GM11168 (cell line): ENCODE data around the gene SOX5.
"Not testable (repeated sequence)": the region's sequence is repeated elsewhere in the genome, so short reads cannot be mapped to it uniquely, and the experiment has no call there.

ENCODE experiments used
- in situ Hi-C: fragments of 300-500 bp; cut with MboI; formaldehyde crosslinking; loops from one replicate; pipeline ENCODE4 v1.12.0; 2022; ENCODE audit warnings: low sequenced_read_pairs; ENCODE audit not compliant: unreplicated experiment

Gene SOX5

GRCh38 chr12:23767834-23768233 lies 181.6 kb downstream of the SOX5 start:
- in situ Hi-C loops, result no loop called here

GRCh38 chr12:23763724-23764123 lies 185.7 kb downstream of the SOX5 start:
- in situ Hi-C loops, result no loop called here

GRCh38 chr12:23760495-23760894 lies 189.0 kb downstream of the SOX5 start:
- in situ Hi-C loops, result no loop called here

- in situ Hi-C loops, result no loop called here
Measured at GRCh38 chr12:23758608-23759007, 190.9 kb downstream of the SOX5 start.

- in situ Hi-C loops, result no loop called here
Measured at GRCh38 chr12:23757541-23757962, 191.9 kb downstream of the SOX5 start.

GRCh38 chr12:23756416-23756815 lies 193.1 kb downstream of the SOX5 start:
- in situ Hi-C loops, result no loop called here

- in situ Hi-C loops, result no loop called here
Measured at GRCh38 chr12:23753628-23754365, 195.7 kb downstream of the SOX5 start.

DNA sequence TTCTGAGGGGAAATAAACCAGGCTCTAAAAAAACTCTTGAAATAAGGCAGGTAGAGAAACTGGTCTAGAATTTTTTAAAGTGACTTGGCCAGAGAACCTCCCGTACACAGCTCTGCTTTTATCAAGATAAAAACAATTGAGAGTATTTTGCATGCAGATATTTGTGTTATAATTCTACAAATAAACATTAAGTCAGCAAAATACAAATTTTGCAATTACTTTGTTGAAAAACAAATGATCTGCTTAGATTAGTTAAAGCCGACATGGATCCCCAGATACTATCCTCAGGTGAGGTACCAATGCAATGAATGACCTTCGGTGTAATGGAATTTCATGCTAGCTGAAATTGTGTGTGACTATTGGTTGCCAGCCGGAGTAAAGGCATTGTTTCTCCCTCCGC lies 197.2 kb downstream of the SOX5 start:
- in situ Hi-C loops, result no loop called here

DNA sequence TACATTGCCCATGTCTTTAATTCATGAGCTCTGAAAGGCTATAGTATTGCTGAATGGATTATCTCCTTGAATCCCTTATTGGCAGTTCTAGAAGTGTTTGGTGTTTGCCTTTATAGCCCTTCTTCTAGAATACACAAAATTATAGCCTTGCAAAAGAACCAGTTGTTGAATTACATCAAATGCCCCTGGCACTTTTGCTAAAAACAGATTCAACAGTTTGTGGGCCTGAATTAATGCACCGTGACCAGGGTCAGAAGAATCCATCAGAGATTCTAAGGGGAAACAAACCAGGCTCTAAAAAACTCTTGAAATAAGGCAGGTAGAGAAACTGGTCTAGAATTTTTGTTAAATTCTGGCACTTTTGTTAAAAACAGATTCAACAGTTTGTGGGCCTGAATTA lies 197.8 kb downstream of the SOX5 start:
- in situ Hi-C loops, result no loop called here

DNA sequence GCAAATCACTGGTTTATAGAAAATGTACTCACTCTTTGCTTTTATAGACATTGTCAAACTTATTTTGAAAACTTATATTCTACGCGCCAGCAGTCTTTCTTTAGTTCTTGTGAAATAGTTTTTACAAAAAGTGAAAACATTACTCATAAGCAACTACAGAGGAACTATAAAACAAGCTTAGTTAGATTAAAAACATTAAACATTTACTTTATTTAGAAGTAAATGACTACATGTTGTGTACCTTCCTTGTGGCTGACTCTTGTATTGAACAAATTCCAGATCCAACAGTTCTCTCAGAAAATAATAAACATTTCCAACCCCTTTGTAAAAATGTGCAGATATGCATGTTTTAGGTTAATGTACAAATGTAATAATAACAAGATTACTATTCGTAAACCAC lies 198.5 kb downstream of the SOX5 start:
- in situ Hi-C loops, result no loop called here

GRCh38 chr12:23744696-23745095 lies 204.8 kb downstream of the SOX5 start:
- in situ Hi-C loops, result no loop called here

DNA sequence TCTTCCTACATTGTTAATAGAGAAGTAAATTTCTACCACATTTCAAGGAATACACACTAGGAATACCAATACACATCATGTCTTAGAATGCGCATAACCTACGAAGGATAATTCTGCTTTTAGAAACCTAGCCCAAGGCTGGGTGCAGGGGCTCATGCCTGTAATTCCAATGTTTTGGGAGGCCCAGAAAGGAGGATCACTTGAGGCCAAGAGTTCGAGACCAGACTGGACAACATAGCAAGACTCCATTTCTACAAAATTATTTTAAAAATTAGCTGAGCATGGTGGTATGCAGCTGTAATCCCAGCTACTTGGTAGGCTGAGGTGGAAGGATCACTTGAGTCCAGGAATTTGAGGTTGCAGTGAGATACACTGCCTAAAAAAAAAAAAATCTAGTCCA lies 206.9 kb downstream of the SOX5 start:
- in situ Hi-C loops, result no loop called here

DNA sequence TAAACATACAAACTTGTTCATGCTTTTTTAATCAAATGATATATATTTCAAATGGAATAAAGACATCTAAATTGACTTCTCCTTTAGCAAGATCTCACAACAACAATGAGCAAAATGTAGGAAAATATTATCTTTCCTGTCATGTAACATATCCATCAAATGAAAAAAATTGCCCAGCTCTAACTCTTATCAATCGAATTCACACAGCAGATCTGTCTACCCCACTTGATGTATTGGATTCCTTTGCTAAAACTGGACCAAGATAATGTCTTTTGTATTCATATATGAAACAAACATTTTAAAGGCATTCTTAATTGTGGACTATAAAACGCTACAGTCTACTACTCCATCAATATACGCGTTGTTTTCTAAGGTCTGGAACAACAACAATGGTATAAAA lies 218.0 kb downstream of the SOX5 start:
- in situ Hi-C loops, result no loop called here

- in situ Hi-C loops, result no loop called here
Measured at GRCh38 chr12:23731035-23731434, 218.4 kb downstream of the SOX5 start.

DNA sequence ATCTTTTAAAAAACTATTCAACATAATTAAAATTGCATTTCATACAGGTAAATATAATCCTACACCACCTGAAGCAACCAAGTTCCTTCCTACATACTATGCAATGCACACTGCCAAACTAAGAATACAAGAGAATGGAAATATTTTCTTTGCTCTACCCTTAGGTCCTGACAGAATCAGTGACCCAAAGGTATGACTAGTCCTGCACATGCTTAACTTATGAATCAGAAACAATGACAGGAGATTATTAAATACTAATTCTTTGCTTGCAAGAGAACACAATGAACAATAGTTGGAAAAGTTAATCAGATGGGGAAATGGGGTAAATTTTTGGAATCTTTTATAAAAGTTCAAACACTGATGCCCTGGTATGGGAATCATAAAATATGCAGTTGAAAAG lies 220.1 kb downstream of the SOX5 start:
- in situ Hi-C loops, result no loop called here

- in situ Hi-C loops, result no loop called here
Measured at GRCh38 chr12:23726646-23727045, 222.8 kb downstream of the SOX5 start.

DNA sequence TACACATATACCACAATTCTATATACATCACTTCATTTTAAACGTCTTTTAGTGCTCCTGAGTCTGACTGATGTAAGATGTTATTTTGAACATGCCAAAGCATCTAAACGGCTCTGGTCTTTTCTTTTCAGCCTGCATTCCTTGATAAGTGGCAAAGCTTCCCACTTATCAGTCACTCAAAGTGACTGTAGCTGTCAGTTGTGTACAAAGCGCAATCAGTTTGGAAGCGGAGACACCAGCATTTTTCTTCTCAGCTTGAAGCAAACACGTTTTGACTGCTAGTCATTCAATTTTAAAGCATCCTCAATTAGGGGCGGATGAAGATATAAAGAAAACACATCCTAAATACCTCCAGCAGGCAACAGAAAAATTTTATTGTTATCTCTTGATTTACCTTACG lies 226.8 kb downstream of the SOX5 start:
- in situ Hi-C loops, result no loop called here

DNA sequence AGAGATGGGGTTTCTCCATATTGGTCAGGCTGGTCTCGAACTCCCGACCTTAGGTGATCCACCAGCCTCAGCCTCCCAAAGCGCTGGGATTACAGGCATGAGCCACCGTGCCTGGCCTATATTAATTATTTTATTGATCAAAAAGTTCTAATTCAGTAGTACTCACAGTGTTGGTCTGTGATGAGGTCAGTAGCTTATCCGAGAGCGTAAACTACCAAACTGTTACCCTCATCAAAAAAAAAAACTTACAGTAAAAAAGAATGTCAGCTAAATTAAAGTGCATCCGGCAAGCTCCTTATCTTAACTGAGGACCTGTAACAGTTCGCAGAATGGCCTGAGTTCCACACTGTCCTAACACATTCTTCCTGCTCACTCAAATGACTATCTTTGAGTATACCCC lies 228.2 kb downstream of the SOX5 start:
- in situ Hi-C loops, result no loop called here

DNA sequence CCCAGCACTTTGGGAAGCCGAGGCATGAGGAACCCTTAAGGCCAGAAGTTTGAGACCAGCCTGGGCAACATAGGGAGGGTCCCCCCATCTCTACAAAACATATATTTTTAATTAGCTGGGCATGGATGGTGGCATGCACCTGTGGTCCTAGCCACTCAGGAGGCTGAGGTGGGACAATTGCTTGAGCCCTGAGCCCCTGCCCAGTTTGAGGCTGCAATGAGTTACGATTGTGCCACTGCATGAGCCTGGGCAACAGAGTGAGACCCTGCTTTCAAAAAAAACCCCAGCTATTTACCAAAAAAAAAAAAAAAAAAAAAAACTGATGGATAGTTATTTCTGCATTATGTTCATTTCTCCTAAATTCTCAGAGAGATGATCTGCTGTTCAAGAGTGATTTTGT lies 230.0 kb downstream of the SOX5 start:
- in situ Hi-C loops, result no loop called here

GRCh38 chr12:23710361-23710760 lies 239.1 kb downstream of the SOX5 start:
- in situ Hi-C loops, result not testable (repeated sequence)

DNA sequence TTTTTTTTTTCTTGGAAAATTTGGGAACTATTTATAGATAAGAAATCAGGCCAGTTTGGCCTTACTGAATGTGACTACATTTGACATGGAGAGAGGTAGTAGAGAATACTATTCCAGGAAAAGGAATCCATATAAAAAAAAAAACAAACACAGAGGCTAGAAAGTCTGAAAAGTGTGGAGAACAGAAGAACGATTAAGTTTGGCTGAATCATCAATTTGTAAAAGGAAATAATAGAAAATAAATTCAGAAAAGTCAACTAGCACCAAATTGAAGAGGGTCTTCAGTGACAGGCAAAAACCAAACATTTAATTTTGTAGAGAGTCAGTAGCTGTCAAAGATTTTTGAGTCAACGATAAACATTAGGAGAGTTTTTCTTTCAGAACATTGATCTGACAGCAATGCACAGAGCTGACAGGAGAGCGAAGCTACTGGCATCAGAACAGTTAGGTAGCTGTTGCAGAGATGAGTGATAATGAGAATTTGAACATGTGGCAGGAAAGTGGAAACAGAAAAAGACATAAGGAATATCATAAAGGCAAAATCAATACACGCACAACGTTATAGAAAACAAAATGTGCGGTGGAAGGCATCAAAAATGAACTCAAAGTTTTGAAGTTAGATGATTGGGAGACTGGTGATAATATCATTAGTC lies 241.2 kb downstream of the SOX5 start:
- in situ Hi-C loops, result no loop called here

DNA sequence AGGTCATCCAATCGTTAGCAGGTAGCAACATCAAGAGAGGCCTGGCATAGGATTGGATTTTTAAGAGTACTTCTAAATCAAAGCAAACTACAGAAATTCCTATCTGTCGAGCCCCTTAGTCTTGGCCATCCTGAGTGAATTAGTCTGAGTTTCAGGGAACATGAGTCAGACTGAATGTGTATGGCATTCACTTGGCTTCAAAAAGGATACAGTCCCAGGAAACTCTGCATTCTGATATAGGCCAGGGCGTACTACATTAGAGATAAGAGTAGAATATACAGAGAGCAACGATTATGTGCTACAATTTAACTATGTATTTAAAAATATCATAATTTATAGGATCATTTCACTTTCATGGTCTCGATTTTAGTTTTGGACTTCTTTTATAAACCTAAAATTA lies 242.2 kb downstream of the SOX5 start:
- in situ Hi-C loops, result no loop called here
